ENCODE results near the gene PPFIA4.

The PPFIA4 gene

DNA sequence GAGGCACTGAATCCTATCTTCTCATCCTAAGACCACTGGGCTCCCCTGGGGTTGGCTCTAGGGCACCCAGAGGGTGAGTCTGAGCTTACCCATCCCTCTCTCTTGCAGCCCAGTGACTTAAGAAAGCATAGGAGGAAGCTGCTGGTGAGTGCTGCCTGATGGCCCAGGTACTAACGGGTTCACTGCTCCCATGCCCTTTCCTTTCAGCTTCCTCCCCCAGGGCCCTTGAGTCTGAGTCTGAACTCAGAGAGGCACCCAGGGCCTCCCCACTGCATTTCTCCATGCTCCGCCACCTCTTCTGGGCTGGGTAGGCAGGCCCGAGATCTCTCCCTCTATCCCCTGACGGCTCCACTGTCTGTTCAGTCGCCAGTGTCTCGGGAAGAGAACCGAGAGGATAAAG is 29.7 kb downstream of the PPFIA4 start:
- no peak for DNase-seq (ENCODE audit: low read depth in 4 of 4, low spot score in 1 of 4)

DNA sequence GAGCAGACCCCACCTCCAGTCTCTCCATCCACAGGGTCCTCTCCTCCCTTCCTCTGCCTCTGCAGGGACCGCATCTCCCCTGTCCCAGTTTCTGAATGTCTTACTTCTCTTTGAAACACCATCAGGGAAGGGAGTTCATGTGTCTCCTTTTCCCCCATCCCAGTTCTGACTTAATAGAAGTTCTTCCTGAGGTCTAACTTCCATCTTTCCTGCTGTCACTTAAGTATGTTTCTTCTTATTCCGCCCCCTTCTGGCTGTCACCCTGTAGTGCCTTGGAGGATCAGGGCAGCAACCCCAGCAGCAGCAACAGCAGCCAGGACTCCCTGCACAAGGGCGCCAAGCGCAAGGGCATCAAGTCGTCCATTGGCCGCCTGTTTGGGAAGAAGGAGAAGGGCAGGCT is 30.2 kb downstream of the PPFIA4 start:
- no peak for DNase-seq (ENCODE audit: low read depth in 4 of 4, low spot score in 1 of 4)

DNA sequence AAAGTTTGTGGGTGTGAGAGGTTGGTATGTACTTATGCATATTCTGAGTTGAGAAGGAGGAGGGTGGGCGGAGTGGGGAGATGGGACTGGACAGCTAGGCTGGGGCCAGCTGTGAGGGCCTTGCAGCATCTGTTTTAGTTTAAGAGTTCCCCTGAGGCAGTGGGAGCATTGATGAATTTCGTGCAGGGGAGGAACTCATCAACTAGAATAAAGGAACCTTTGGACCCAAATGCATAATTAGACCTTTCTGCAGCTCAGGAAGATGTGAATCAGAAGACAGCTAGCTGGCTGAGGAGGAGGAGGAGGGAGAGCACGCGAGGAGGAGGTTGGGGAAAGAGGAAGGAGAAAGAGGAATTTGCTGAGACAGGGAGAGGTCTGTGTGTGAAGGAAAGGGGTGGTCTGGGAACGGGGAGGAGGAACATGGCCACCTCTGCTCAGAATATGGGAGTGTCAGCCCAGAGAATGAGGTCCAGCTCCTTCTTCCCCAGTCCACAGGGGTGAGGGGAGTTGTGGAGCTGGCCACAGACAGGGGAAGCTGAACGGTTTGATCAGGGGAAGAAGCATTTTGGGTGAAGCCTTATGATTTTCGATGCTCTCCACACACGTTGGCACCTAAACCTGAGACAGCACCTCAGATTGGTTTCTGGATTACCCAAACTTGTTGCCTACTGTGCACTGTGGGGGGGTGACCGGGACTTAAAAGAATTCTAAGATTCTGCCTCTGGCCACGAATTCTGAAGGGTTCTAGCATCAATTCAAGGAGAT is 31.8 kb downstream of the PPFIA4 start:
- DNase-seq (ENCODE audit: low read depth in 4 of 4, low spot score in 1 of 4): no peak

DNA sequence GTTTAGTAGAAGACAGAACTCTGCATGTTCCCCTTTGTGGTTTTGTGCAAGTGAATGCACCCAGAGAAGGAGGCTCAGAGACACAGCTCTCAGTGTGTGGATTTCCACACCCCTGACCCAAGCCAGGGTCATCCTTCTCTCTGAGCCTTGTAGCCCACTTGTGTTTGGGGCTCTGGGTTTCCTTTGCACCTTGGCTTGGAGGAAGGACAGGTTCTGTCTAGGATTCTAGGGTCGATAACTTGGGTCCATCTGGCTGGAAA is 32.3 kb downstream of the PPFIA4 start:
- DNase-seq (ENCODE audit: low read depth in 4 of 4, low spot score in 1 of 4): no peak

DNA sequence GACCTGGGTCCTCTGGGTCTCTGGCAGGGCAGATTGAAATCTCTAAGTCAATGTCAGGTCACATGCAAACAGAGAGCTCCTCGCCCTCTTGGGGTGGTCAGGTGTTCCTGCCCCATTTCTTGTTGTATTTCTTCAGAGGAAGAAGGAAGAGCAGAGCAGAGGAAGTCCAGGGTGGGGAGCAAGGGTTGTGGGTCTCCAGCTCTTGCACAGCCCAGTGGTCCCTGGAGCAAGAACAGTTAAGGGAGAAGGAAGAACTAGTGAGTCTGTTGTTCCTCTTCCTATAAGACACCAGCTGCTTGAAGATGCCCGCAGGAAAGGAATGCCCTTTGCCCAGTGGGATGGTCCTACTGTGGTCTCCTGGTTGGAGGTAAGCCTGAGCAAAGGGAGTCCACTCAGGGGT is 33.2 kb downstream of the PPFIA4 start:
- DNase-seq (ENCODE audit: low read depth in 4 of 4, low spot score in 1 of 4): no peak

DNA sequence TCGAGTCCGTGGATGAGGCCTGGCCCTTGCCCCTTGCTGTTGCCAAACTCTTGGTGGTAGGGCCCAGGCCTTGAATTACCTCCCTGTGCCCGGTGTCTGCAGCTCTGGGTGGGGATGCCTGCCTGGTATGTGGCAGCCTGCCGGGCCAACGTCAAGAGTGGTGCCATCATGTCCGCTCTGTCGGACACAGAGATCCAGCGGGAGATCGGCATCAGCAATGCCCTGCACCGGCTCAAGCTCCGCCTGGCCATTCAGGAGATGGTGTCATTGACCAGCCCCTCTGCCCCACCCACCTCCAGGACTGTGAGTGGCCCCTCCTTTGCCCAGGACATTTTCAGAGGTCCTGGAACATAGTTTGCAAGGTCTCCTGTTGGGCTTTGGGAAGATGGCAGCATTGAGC is 33.8 kb downstream of the PPFIA4 start:
- DNase-seq (ENCODE audit: low read depth in 4 of 4, low spot score in 1 of 4): no peak

DNA sequence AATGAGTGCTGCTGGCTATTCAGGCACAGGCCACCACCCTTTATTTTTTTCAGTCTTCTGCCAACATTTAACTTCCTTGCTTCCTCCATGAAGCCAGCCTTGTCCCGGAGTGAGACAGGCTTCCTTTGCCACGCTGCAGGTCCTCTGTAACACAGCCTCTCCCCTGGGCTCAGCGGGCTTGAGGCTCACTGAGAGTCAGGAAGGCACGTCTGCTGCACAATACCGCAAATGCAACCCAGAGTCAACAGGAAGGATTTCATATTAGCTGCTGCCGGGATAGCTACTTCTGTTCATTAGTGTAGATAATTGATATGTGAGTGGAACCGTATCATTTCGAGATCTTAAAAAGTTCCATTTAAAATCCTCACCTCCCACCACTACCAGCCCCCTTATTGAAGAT is 37.0 kb downstream of the PPFIA4 start:
- DNase-seq (ENCODE audit: low read depth in 4 of 4, low spot score in 1 of 4): no peak

DNA sequence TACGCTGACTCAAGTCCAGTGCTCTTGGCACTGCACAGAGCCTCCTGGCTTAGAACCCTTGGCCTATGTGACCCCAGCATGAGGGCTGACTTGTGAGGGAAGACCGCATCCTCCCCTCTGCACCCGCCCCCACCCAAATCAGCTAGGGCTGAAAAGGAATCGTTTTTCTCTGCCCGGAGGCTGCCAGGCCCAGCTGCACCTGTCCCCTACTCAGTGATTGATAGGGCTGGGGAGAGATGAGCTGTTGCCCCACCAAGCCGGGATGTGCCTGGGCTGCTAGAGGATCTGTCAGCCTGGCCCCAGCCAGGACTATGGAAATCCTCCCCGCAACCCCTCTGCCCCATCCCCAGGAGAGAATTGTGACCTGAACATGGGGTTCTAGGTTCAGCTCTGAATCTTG is 38.9 kb downstream of the PPFIA4 start:
- no peak for DNase-seq (ENCODE audit: low read depth in 4 of 4, low spot score in 1 of 4)

DNA sequence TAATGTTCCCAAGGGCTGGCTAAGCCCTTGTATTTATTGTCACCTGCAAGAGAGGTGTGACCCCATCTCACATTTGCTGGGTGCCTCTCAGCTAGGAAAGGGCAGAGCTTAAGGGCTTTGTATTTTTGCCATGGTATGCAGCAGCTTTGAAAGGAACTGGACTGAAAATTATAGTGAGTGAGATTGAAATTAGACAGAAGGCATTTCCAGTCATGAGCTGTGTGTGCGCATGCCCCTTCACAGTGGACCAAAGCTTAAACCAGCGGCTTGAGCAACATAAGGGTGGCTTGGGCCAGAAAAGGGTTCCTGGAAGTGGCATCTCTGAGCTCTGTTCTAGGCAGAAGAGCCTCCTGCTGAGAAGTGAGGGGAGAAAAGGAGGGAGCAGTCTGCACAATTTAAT is 39.7 kb downstream of the PPFIA4 start:
- no peak for DNase-seq (ENCODE audit: low read depth in 4 of 4, low spot score in 1 of 4)

DNA sequence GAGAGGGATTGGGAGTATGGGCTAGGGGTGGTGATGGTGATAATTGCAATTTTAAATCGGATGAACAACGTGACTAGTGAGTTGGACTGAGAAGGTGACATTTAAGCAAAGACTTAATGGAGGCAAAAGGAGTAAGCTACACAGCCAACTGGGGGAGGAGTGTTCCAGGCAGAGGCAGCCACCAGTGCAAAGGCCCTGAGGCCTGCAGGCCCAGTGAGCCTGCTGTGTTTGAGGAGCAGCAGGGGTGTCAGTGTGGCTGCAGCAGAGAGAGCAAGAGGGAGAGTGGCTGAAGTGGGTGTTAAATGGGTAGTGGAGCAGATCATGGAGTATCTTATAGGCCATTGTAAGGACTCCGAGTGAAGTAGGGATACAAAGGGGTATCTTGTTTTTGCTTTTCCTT is 40.7 kb downstream of the PPFIA4 start:
- no peak for DNase-seq (ENCODE audit: low read depth in 4 of 4, low spot score in 1 of 4)

DNA sequence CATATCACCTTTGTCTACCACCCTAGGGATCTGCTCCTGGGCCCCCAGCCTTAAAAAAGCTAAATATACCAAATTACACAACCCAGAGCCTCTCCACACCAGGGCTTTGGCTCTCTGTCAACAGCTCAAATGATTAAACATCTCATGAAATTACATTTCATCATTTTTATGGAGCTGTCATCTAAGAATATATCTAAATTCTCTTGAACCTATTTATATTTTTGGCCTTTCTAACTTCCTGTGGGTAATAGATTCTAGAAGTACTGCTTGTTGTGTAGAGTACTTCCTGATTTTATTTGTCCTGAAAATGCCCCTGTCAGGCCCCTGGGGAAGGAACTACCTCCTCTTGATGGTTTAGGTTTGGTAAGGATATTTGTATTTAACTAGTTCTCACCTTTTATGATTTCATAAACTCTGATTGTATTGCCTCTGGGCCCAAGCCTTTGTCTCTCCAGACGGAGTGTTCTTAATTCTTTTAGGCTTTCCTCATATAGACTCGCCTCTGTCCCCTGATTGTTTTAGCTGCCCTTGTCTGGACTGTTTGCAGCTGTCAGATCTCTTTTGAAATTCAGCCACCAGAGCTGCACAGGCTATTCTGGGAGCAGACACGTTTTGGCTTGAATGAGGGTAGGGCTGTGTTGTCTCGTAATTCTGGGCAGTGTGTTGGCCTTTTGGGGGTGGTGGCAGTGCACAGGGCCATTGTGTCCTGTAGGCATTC is 42.9 kb downstream of the PPFIA4 start:
- no peak for DNase-seq (ENCODE audit: low read depth in 4 of 4, low spot score in 1 of 4)

DNA sequence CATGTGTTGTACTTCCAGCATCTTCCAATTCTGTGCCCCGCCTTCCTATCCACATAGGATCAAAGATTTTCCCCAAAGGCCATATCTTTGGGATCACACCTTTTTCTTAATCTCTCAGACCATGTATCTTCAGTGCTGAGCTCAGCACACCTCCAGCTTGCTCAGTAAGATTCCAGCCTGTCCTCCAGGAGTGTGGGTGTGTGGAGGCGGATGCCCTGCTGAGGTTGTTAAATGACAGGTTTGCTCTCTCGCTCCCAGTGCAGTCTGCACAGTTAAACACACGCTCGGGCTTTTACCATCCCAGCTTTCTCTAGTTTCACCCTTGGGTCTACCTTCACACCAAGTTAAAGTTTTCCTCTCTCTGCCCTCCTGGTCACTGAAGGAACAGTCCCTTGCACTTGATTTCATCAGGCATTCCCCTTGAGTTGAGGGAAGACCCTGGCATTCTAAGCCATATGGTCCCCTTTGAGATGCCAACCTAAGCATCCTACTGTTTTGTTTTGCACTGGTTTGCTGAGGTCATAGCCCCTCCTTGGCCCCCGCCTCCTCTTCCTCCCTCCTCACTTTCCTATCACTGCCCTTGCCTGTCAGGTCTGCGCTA is 45.8 kb downstream of the PPFIA4 start:
- DNase-seq (ENCODE audit: low read depth in 4 of 4, low spot score in 1 of 4): no peak

DNA sequence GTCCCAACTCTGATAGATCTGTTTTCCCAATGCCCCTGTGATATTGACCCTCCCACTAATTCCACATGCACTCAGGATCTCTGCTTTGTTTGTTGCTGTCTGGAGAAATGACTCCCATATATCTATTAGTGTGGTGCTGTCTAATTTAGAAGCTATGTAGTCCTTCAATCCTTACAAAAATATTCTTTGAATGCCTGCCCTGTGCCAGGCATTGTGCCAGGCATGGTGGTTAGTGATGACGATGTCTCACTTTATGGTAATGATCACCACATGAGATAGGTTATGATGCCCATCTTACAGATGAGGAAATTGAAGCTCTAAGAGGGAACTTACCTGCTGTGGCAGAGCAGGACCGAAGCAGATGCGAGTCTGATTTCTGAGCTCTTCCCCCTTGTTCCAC is 46.6 kb downstream of the PPFIA4 start:
- DNase-seq (ENCODE audit: low read depth in 4 of 4, low spot score in 1 of 4): no peak

DNA sequence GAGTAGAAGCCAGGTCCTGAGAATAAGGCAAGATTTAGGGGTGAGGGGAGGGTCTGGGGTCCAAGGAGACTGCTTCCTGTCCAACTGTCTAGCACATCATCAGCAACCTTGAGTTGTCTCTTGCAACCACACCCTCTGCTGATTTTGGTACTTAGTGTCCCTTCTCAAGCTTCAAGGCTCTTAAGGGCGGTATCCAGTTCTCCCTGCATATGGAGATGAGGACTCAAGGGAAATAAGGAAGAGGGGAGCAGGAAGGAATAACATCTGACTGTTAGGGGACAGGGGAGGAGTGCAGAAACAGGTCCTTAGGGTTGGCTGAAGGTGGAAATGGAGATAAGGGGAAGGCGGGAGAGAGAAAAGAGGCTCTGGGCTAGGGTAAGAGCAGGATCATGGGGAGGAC is 47.2 kb downstream of the PPFIA4 start:
- no peak for DNase-seq (ENCODE audit: low read depth in 4 of 4, low spot score in 1 of 4)

DNA sequence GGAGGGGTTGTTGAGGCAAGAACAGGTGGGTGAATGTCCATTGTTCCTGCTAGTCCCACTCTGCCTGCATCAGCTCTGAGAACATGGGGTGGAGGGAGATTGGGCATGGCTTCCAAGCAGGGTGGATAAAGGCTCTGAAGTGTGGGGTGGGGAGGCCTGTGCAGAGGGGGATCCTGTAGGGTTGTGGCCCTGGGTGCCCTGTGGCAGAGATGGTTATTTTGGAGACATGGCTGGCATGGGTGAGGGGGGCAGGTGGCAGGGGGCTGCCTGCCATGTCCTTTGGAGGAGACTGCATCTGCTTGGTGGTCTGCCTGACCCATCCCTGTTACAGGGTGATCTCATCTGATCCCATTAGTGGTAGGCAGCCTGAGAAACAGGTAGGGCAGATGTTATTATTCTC is 48.3 kb downstream of the PPFIA4 start:
- no peak for DNase-seq (ENCODE audit: low read depth in 4 of 4, low spot score in 1 of 4)

DNA sequence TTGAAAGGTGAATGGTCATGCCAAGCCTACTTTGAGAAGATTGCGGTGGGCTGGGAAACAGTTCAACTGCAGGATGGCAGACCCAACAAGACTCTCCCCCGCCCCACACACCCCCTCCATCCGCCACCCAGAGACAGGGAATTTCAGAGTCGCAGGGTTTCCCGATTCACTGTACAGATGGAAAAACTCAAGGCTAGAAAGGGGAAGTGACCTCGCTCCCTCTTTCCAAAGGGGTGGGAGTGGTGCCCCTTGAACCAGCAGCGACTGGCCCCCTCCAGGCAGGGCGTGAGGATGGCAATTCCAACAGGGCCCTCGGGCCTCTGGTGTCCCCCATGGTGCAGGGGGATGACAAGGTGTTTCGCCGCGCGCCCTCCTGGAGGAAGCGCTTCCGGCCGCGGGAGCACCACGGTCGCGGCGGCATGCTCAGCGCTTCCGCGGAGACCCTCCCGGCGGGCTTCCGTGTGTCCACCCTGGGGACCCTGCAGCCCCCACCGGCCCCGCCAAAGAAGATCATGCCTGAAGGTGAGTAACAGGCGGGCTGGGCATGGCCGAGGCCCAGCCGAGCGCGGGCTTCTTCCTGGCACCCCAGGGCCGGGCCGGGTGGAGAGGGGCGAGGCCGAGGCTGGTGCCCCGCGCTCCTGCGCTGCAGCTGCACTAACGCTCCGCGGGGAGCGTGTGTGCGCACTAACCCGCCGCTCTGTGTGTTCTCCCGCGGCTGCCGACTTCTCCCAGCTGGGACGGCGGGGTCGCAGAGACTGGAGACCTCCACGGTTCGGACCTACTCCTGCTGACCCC is 49.1 kb downstream of the PPFIA4 start:
- DNase-seq (ENCODE audit: low read depth in 4 of 4, low spot score in 1 of 4): no peak

DNA sequence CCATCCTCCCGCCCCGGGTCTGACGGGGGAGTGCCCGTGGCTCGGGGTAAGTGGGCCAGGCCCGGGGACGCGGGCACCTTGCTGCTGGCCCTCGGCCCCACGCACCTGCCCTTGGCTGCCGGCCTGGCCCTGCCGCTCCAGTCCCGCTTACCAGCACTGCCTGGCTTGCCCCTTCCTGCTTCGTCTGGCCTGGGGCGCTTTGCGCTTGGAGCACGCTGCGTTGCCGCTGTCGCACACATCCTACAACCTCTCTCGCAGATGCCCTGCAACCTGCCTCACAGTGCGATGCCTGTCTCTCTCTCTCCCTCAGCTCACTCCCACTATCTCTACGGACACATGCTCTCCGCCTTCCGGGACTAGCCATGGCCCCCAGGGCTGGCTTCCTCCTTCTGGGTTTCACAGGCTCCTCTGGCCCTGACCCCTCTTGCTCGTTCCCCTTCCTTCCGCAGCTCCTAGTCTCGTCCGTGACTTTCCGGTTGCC is 49.8 kb downstream of the PPFIA4 start:
- DNase-seq (ENCODE audit: low read depth in 4 of 4, low spot score in 1 of 4): no peak

DNA sequence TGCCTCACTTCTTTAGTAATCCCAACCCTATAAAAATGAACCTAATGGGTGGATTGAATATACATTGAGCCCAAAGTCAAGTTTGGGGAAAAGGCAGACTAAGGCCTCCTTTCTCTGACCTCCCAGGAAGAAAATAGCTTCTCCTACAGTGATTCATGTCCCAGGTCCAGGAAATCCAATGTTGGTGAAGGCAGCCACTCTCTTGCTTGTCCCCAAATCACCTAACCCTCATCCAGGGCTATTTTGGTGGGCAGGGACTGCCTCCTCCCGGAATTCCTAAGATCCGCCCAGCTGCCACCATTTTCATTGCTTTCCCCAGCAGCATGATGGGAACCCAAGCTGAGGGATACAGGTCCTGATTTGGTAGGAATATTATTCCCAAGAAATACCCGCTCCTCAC is 51.1 kb downstream of the PPFIA4 start:
- no peak for DNase-seq (ENCODE audit: low read depth in 4 of 4, low spot score in 1 of 4)

DNA sequence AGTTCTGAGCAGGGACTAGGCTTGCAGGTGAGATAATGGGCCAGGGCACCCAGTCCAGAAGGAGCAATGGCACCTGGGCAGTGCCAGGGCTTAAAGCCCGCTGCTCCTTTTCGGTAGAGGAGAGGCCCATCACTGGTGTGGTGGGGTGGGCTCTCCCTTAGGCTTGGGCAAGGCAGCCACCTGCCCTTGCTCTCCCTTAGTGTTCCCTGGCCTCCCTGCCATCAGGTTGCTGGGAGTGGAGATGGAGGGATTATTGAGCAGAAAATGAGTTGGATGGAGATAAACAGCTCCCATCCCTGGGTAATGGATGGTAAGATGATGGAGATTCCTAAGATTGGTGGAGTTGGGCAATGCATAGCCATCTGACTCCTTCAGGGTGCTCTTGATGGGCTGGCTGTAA is 51.7 kb downstream of the PPFIA4 start:
- DNase-seq (ENCODE audit: low read depth in 4 of 4, low spot score in 1 of 4): no peak

DNA sequence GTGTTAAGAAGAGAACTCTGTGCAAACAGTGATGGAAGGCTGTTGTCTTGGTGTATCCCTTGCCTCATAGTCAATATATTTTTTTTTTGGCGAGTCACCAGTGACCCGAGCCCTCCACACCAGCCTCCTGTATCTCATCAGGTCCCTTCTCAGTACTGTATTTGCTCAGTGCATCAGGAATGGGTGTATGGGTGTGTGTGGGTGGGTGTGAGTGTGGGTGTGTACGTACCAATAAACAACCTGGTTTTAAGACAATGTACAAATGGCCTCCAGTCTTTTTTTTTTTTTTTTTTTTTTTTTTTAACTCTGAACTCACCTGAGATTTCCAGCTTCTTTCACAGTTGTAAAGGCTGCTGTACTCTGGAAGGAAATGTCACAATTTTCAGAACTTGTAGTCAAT is 52.2 kb downstream of the PPFIA4 start:
- no peak for DNase-seq (ENCODE audit: low read depth in 4 of 4, low spot score in 1 of 4)

DNA sequence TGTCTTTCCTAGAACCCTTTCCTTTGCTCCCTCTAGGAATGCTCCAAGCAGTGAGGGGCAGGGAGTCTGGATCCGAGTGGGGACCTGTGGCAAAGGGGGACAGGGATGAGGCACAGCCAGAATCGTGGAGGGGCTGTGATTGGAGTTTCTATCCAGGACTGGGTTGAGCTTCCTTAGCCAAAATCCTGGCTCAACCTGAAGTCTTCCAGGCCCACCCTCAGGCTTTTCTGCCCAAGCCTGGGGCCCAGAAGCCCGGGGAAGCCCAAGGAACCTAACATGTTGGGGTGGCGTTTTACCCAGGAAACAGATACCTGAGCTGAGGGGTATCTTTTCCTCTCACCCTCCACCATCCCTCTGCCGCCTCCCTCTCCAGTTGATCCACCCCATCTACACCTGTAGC is 54.2 kb downstream of the PPFIA4 start:
- DNase-seq (ENCODE audit: low read depth in 4 of 4, low spot score in 1 of 4): no peak

Data from stimulated activated CD4-positive, alpha-beta T cell treated with anti-CD3 and anti-CD28 coated beads, Interleukin-1b, Interleukin-23, amount 100 ng/mL, for 24 hours (primary cell).